Endothelial cell (in vitro differentiated cells): Measurements from ENCODE around the gene KLHL36. TPM values are rescaled to one million over a fixed set of nuclear protein-coding genes. Genes with fewer than 3 reads are reported as not detected.
"Not testable (repeated sequence)": the region's sequence is repeated elsewhere in the genome, so short reads cannot be mapped to it uniquely, and the experiment has no call there.

ENCODE experiments used
- DNase-seq: peaks from one replicate; pipeline ENCODE4 v3.0.0; 2021; ENCODE audit warnings: low spot score
- H3K27ac Mint-ChIP-seq: one replicate; pipeline ENCODE4 v1.8.0; 2021; ENCODE audit warnings: mixed read lengths, inconsistent platforms; ENCODE audit not compliant: unreplicated experiment
- H3K27me3 Mint-ChIP-seq: one replicate; pipeline ENCODE4 v1.8.0; 2021; ENCODE audit warnings: mild to moderate bottlenecking, moderate library complexity, mixed read lengths, inconsistent platforms; ENCODE audit not compliant: unreplicated experiment
- H3K36me3 Mint-ChIP-seq: one replicate; pipeline ENCODE4 v1.8.0; 2021; ENCODE audit warnings: mild to moderate bottlenecking, low read depth, mixed read lengths, inconsistent platforms; ENCODE audit not compliant: unreplicated experiment
- H3K4me1 Mint-ChIP-seq: one replicate; pipeline ENCODE4 v1.8.0; 2021; ENCODE audit warnings: mild to moderate bottlenecking, mixed read lengths, inconsistent platforms; ENCODE audit not compliant: unreplicated experiment
- H3K4me3 Mint-ChIP-seq: one replicate; pipeline ENCODE4 v1.8.0; 2021; ENCODE audit warnings: mild to moderate bottlenecking, mixed read lengths, inconsistent platforms; ENCODE audit not compliant: unreplicated experiment
- H3K9me3 Mint-ChIP-seq: one replicate; pipeline ENCODE4 v1.8.0; 2021; ENCODE audit warnings: mixed read lengths, inconsistent platforms; ENCODE audit not compliant: unreplicated experiment
- CTCF ChIP-seq: fragments of 200-600 bp; sonication (generic); IDR thresholded peaks from one replicate; pipeline ENCODE4 v1.5.0; 2021; ENCODE audit warnings: antibody characterized with exemption; ENCODE audit not compliant: unreplicated experiment
- total RNA-seq: library from RNA; stranded (reverse); fragmentation: NEBNext Ultra II Directional; extraction: Animal tissue kit (Norgen Biotek cat#: 25700); gene quantifications from one replicate; pipeline ENCODE4 v1.2.1, GENCODE V29; 2021; ENCODE audit not compliant: unreplicated experiment

Gene KLHL36
- total RNA-seq, 1 donor from 2014 or later, result 40.8 TPM

DNA sequence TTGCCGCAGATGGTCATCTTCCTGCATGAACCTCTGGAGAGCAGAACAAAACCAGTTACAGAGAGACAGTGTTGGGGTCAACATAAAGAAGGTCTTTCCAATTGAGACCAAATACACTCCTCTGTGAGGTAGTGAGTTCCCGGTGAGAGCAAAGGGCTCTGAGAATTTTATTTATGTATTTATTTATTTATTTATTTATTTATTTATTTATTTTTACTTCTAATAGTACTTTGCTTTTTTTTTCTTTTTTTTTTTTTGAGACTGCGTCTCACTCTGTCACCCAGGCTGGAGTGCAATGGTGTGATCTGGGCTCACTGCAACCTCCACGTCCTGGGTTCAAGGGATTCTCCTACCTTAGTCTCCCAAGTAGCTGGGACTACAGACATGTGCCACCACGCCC lies 18.3 kb upstream of the KLHL36 start:
- Mint-ChIP-seq H3K27me3 (peaks cover 2% of the 10 kb centered on the region), H3K9me3 (no peaks in the 10 kb centered on the region), H3K27ac (no peak overlapping the region), H3K4me1 (no peaks in the 10 kb centered on the region), H3K4me3 (no peak overlapping the region), H3K36me3 (no peaks in the 10 kb centered on the region)
- TF ChIP-seq CTCF, result no peak
- DNase-seq, result no peak

GRCh38 chr16:84630446-84631152 lies 17.7 kb upstream of the KLHL36 start:
- Mint-ChIP-seq H3K4me3 (no peak overlapping the region), H3K4me1 (no peaks in the 10 kb centered on the region), H3K27me3 (peaks cover 2% of the 10 kb centered on the region), H3K36me3 (no peaks in the 10 kb centered on the region), H3K9me3 (no peaks in the 10 kb centered on the region), H3K27ac (no peak overlapping the region)
- DNase-seq, result no peak
- TF ChIP-seq CTCF, result no peak

GRCh38 chr16:84631153-84631466 lies 17.2 kb upstream of the KLHL36 start:
- peaks cover 2% of the 10 kb centered on the region for H3K27me3 Mint-ChIP-seq
- H3K4me1 Mint-ChIP-seq, result no peaks in the 10 kb centered on the region
- no peaks in the 10 kb centered on the region for H3K9me3 Mint-ChIP-seq
- H3K4me3 Mint-ChIP-seq, result no peak overlapping the region
- no peak overlapping the region for H3K27ac Mint-ChIP-seq
- TF ChIP-seq CTCF, result no peak
- H3K36me3 Mint-ChIP-seq, result no peaks in the 10 kb centered on the region
- DNase-seq, result no peak

DNA sequence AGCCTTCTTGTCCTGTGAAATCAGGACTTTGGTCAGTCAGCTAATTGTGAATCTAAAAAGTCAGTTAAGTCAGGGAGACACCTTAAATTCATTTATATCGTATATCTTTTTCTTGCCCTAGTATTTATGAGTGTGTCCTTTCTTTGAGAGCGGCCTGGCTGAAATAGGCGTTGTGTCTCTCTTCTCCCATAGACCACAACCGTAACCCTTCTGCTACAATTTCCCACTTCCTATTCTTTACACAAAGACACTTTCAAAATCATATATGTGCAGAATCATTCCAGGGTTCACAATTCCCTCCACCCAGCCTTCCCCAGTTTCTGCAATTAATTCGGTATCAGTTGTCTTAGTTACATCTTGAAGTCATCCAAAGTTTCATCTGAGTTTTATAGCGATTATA lies 16.4 kb upstream of the KLHL36 start:
- no peak for TF ChIP-seq CTCF
- no peak for DNase-seq
- Mint-ChIP-seq H3K27me3 (peaks cover 2% of the 10 kb centered on the region), H3K27ac (no peak overlapping the region), H3K4me1 (no peaks in the 10 kb centered on the region), H3K9me3 (no peaks in the 10 kb centered on the region), H3K4me3 (no peak overlapping the region), H3K36me3 (no peaks in the 10 kb centered on the region)

GRCh38 chr16:84632862-84633261 lies 15.4 kb upstream of the KLHL36 start:
- not testable (repeated sequence) for H3K4me3 Mint-ChIP-seq, DNase-seq, H3K36me3 Mint-ChIP-seq, H3K4me1 Mint-ChIP-seq, H3K27ac Mint-ChIP-seq, H3K9me3 Mint-ChIP-seq, H3K27me3 Mint-ChIP-seq
